ENCODE results near the gene PPARD.

DNA sequence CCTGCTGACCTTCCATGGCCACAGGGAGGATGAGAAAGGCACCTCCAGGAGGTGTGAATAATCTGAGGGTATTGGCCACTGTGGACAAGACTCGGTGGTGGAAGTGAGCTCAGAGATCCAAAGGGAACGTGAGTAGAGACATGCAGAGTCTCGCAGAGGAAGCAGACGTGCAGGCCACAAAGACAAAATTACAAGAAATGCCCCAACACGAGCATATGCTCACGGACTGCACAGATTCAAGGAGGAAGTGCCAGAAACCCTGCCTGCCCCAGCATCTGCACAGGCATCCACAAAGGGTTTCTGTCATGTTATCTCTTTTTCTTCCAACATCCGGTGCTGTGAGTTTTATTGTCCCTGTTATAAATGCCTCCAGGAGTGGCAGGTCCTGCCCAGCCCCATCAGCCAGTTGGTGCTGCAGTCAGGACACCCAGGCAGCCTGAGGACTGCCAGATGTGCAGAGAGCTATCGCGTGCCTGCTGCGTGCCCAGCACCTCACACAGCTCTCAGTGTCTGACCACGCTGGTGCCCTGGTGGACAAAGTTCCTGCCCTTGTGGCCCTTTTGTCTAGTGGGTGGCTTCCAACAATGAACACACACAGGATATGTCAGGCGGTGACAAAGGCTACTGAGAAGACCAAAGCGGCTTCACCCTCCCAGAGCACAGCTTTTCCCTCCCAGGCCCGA lies 75.8 kb downstream of the PPARD start:
- TF ChIP-seq EZH2 (IDR thresholded peaks at IDR 0.05), result no peak
- TF ChIP-seq, protein P1, sequence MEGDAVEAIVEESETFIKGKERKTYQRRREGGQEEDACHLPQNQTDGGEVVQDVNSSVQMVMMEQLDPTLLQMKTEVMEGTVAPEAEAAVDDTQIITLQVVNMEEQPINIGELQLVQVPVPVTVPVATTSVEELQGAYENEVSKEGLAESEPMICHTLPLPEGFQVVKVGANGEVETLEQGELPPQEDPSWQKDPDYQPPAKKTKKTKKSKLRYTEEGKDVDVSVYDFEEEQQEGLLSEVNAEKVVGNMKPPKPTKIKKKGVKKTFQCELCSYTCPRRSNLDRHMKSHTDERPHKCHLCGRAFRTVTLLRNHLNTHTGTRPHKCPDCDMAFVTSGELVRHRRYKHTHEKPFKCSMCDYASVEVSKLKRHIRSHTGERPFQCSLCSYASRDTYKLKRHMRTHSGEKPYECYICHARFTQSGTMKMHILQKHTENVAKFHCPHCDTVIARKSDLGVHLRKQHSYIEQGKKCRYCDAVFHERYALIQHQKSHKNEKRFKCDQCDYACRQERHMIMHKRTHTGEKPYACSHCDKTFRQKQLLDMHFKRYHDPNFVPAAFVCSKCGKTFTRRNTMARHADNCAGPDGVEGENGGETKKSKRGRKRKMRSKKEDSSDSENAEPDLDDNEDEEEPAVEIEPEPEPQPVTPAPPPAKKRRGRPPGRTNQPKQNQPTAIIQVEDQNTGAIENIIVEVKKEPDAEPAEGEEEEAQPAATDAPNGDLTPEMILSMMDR (IDR thresholded peaks at IDR 0.05), result no peak
